ENCODE results near the gene LGR5. TPM values are rescaled to one million over a fixed set of nuclear protein-coding genes. Genes with fewer than 3 reads are reported as not detected.

The LGR5 gene
- total RNA-seq, 1 experiment from 2014 or later: not detected

DNA sequence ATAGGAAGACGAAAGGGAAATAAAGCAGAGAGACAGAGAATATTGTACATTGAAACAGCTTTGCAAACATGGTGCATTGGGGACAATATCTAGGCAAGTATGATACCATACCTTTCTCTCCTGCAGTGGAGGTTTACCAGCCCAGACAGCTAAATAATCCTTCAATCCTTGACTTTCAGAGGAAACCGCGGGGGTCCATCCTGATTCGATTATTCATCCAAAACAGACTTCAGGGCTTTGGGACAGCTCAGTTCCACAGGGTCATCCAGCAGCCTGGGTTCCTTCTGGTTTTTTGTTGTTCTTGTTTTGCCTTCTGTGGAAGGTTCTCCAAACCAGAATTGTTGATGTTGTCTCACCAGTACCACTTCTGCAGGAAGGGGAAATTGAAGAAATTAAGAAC, 81.5 kb downstream of the LGR5 start:
- no peak overlapping the region for H3K27ac ChIP-seq
- no peaks in the 10 kb centered on the region for H3K9me3 ChIP-seq (ENCODE audit: insufficient read depth, low read depth)
- H3K27me3 ChIP-seq (ENCODE audit: insufficient read depth, low read depth): no peaks in the 10 kb centered on the region
- DNase-seq: no peak
- no peaks in the 10 kb centered on the region for H4K20me1 ChIP-seq (ENCODE audit: insufficient read depth)
- H3K4me3 ChIP-seq: no peak overlapping the region
- H3F3A ChIP-seq (ENCODE audit: insufficient read depth, low read depth): no peaks in the 10 kb centered on the region
- ChIA-PET POLR2A (ENCODE audit: unreplicated experiment) (no interaction called here), CTCF (no interaction called here)
- no peaks in the 10 kb centered on the region for H3K4me1 ChIP-seq (replicated peaks; ENCODE audit: insufficient read depth)
- no peak overlapping the region for H3K4me2 ChIP-seq
- H3K79me2 ChIP-seq (ENCODE audit: low read depth): no peaks in the 10 kb centered on the region
- H3K36me3 ChIP-seq (ENCODE audit: low read depth): no peaks in the 10 kb centered on the region
- H3K9me2 ChIP-seq (ENCODE audit: insufficient read depth): no peaks in the 10 kb centered on the region
- H2AFZ ChIP-seq: no peak overlapping the region
- no TSS peak for BruUV-seq (replicated peaks)
- intact Hi-C loops (cut with micrococcal nuclease; ENCODE audit: unreplicated experiment): no loop called here
- no peak for TF ChIP-seq EZH2 (IDR thresholded peaks at IDR 0.05; ENCODE audit: low read depth)
- TF ChIP-seq, protein P1, sequence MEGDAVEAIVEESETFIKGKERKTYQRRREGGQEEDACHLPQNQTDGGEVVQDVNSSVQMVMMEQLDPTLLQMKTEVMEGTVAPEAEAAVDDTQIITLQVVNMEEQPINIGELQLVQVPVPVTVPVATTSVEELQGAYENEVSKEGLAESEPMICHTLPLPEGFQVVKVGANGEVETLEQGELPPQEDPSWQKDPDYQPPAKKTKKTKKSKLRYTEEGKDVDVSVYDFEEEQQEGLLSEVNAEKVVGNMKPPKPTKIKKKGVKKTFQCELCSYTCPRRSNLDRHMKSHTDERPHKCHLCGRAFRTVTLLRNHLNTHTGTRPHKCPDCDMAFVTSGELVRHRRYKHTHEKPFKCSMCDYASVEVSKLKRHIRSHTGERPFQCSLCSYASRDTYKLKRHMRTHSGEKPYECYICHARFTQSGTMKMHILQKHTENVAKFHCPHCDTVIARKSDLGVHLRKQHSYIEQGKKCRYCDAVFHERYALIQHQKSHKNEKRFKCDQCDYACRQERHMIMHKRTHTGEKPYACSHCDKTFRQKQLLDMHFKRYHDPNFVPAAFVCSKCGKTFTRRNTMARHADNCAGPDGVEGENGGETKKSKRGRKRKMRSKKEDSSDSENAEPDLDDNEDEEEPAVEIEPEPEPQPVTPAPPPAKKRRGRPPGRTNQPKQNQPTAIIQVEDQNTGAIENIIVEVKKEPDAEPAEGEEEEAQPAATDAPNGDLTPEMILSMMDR (conservative IDR thresholded peaks at IDR 0.05): no peak

DNA sequence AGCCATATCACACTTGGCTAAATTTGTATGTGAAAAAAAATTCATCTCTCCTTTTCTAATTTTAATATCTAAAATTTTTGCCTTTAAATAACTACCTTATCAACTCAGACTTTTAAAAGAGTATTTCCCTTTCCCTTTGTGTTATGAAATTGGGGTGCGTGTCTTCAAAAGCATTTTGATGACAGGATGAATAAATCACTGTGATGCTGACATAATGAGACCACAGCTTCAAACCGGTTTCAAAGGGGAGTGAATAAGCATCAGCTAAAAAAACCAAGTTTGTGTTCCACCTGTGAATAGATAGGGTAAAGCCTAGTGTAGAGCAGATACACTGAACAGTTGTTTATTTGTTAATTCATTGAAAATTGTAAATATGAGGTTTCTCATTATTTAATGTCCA, 85.0 kb downstream of the LGR5 start:
- ChIA-PET POLR2A (ENCODE audit: unreplicated experiment) (no interaction called here), CTCF (no interaction called here)
- no peaks in the 10 kb centered on the region for H3F3A ChIP-seq (ENCODE audit: insufficient read depth, low read depth)
- H3K79me2 ChIP-seq (ENCODE audit: low read depth): no peaks in the 10 kb centered on the region
- no peak overlapping the region for H3K4me2 ChIP-seq
- BruUV-seq (replicated peaks): no TSS peak
- H3K36me3 ChIP-seq (ENCODE audit: low read depth): no peaks in the 10 kb centered on the region
- intact Hi-C loops (cut with micrococcal nuclease; ENCODE audit: unreplicated experiment): no loop called here
- H3K4me1 ChIP-seq (replicated peaks; ENCODE audit: insufficient read depth): no peaks in the 10 kb centered on the region
- H3K4me3 ChIP-seq: no peak overlapping the region
- no peaks in the 10 kb centered on the region for H3K9me2 ChIP-seq (ENCODE audit: insufficient read depth)
- no peaks in the 10 kb centered on the region for H4K20me1 ChIP-seq (ENCODE audit: insufficient read depth)
- H3K9me3 ChIP-seq (ENCODE audit: insufficient read depth, low read depth): no peaks in the 10 kb centered on the region
- TF ChIP-seq EZH2 (IDR thresholded peaks at IDR 0.05; ENCODE audit: low read depth): no peak
- TF ChIP-seq, protein P1 (conservative IDR thresholded peaks at IDR 0.05): no peak
- H3K27me3 ChIP-seq (ENCODE audit: insufficient read depth, low read depth): no peaks in the 10 kb centered on the region
- H2AFZ ChIP-seq: no peak overlapping the region
- no peak overlapping the region for H3K27ac ChIP-seq
- DNase-seq: no peak

DNA sequence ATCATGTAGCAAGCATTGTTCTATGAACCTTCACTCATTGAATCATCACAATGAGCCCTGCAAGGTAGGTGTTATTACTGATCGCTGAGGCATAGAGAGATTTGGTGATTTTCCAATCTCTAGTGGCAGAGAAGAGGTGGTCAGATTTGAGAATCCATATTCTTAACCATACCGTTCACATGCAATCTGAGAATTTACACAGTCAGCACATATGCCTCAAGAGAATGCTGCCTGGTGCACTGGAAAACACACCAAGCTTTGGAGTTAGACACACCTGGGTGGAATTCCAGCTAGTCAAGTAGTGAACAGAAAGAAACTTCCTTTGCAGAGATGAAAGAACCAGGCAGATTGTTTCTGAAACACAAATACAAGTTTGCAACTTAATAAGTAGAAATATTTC, 94.1 kb downstream of the LGR5 start:
- no TSS peak for BruUV-seq (replicated peaks)
- H3K27ac ChIP-seq: no peak overlapping the region
- no peaks in the 10 kb centered on the region for H4K20me1 ChIP-seq (ENCODE audit: insufficient read depth)
- no peaks in the 10 kb centered on the region for H3F3A ChIP-seq (ENCODE audit: insufficient read depth, low read depth)
- H3K9me3 ChIP-seq (ENCODE audit: insufficient read depth, low read depth): no peaks in the 10 kb centered on the region
- intact Hi-C loops (cut with micrococcal nuclease; ENCODE audit: unreplicated experiment): no loop called here
- no peak overlapping the region for H3K4me2 ChIP-seq
- no peak overlapping the region for H2AFZ ChIP-seq
- H3K4me3 ChIP-seq: no peak overlapping the region
- no peak for TF ChIP-seq EZH2 (IDR thresholded peaks at IDR 0.05; ENCODE audit: low read depth)
- TF ChIP-seq, protein P1 (conservative IDR thresholded peaks at IDR 0.05): no peak
- ChIA-PET CTCF (no interaction called here), POLR2A (ENCODE audit: unreplicated experiment) (interaction anchor here (0.7 kb wide), 1 partner anchor 1667 kb away, joined by 3 read pairs; no protein-coding TSS in a partner anchor)
- H3K79me2 ChIP-seq (ENCODE audit: low read depth): no peaks in the 10 kb centered on the region
- no peaks in the 10 kb centered on the region for H3K27me3 ChIP-seq (ENCODE audit: insufficient read depth, low read depth)
- no peaks in the 10 kb centered on the region for H3K4me1 ChIP-seq (replicated peaks; ENCODE audit: insufficient read depth)
- no peaks in the 10 kb centered on the region for H3K36me3 ChIP-seq (ENCODE audit: low read depth)
- no peaks in the 10 kb centered on the region for H3K9me2 ChIP-seq (ENCODE audit: insufficient read depth)
- DNase-seq: no peak
